Fibroblast of skin of scalp (primary cell): ENCODE data around the gene SYTL5. TPM values are rescaled to one million over a fixed set of nuclear protein-coding genes. Genes with fewer than 3 reads are reported as not detected.
A peak's percentile ranks its signal among the peaks of the same experiment; 100 is the strongest.
"Not testable (repeated sequence)": the region's sequence is repeated elsewhere in the genome, so short reads cannot be mapped to it uniquely, and the experiment has no call there.

Experiments
- DNase-seq: peaks from one replicate; pipeline ENCODE4 v3.0.0-alpha.2; 2013
- polyA plus RNA-seq, 2 experiments: library from polyadenylated mRNA; unstranded; fragments of 120-200 nt; gene quantifications; one replicate each; pipeline ENCODE4 v1.2.1, GENCODE V29; 2013; ENCODE audit not compliant: insufficient read length in 2 of 2

Gene SYTL5
- polyA plus RNA-seq (2013, experiment 1 of 2; ENCODE audit: insufficient read length) = 0.16 TPM
- 0.18 TPM for polyA plus RNA-seq (2013, experiment 2 of 2; ENCODE audit: insufficient read length)

DNA sequence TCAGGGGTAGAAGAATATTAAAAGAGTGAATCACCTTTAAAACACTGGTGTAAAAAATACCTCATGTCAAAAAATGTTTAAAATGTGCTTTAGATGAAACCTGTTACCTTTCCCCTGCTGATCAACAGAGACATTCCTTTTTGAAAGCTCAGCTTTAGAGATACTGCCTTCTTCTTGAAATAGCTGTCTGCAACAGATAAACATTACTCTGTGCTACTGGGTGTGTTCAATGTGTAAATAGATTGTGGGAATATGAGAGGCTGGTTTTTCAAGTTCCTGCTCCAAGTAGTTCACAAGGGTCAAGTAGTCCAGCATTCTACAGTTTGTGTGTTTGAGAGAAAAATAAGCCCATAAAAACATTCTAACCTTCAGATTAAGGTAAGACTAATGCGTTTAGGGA, at the start of gene SYTL5:
Gene SYTL5 (plus strand): TSS at position 263 of the 400 bp plus-strand sequence. CDS start 27,337 bp downstream, outside the sequence.
- DNase-seq = no peak

DNA sequence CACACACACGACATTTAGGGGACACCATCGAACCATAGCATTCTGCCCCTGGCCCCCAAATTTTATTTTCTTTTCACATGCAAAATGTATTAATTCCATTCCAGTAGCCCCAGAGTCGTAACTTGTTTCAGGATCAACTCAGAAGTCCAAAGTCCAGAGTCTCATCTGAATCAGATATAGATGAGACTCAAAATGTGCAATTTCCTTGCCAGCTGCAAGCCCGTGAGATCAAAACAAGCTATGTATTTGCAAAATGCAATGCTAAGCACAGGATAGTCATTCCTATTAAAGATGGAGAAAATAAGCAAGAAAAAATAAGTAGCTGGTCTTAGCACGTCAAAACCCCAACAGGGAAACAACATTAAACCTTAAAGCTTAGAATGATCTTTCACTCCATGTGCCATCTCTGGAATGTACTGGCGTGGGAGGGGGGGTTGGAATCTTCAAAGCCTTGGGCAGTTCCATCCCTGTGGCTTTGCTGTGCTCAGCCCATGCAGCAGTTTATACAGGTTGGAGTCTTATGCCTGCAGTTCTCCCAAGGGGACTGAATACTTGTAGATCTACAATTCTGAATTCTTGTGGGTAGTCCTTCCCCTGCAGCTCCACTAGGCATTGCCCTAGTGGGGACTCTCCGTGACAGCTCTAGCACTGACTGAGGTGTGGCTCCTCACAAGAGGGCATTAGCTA, 47.7 kb upstream of the SYTL5 start:
- DNase-seq = peak; percentile 86

DNA sequence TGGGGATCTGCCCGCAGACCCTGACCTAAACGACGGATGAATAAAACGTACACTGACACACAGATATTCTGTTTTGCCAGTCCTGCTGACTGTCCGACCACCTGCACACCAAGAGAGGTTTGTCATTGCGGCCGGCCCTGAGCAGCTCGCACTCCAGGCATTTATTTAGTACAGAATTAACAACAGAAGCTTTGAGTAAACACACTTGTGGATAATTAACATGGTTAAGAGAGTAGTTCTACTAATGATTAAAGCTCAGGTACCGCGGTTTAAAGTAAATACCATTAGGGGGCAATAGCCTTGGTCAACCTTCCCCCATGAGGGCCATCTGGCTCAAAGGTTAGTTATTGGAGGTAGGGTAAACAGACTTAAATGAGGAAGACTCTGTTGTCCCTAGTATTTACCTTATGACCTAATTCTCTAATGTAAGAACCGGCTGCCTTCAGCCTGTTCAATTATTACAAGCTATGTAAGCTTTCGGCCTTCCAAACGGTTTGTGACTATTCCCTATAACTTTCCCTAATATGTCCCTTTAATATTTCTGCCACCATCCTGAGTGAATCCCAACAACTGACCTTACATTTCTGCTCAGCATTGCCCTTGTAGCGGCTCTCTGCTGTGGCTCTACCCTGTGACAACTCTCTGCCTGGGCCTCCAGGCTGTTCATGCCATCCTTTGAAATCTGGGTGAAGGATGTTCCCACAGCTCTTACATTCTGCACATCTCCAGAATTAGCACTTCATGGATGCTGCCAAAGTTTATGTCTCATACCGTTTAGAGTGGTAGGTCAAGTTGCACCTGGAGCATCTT, 46.9 kb upstream of the SYTL5 start:
- no peak for DNase-seq

GRCh38 chrX:37961118-37961517, 45.2 kb upstream of the SYTL5 start:
- no peak for DNase-seq

DNA sequence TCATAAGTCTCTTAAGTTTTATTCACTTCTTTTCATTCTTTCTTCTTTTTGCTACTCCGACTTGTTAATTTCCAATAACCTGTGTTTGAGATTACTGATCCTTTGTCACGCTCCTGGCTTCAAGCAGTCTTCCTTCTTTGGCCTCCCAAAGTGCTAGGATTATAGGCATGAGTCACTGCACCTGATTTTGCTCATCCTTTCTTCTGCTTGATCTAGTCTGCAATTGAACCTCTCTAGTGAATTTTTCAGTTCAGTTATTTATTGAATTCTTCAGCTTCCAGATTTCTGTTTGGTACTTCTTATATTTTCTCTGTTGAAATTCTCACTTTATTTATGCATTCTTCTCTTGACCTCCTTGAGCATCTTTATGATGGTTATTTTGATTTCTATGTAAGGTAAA, 38.6 kb upstream of the SYTL5 start:
- DNase-seq = no peak

- no peak for DNase-seq
Measured at GRCh38 chrX:37975421-37975820, 30.9 kb upstream of the SYTL5 start.

DNA sequence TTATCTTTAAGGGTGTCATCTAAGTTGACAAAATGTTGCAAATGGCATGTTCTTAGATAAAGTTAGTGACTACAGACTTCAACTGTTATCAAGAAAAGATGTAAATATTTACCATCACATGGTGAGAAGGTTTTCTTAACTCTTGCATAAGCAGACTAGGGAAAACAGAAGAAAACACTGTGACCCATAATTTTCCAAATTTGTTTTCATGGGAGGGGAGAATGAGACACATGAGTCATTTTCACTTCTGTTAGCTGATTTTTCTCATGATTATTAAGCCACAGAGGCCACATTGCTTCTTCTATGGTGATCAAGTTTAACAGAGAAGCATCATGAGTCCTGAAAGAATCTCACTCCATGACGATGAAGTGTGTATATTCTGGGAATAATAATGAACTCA, 30.2 kb upstream of the SYTL5 start:
- no peak for DNase-seq

DNA sequence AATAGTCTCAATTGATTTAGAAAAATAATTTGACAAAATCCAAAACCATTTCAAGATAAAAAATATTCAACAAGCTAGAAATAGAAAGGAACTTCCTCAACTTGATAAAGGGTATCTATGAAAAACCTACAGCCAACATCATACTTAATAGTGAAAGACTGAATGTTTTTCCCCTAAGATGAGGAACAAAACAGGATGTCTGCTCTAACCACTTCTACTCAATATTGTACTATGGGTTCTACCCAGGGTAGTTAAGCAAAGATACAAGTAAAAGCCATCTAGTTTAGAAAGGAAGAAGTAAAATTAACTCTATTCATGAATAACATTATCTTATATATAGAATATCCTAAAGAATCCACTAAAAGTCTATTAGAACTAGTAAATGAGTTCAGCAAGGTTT, 21.5 kb upstream of the SYTL5 start:
- no peak for DNase-seq

DNA sequence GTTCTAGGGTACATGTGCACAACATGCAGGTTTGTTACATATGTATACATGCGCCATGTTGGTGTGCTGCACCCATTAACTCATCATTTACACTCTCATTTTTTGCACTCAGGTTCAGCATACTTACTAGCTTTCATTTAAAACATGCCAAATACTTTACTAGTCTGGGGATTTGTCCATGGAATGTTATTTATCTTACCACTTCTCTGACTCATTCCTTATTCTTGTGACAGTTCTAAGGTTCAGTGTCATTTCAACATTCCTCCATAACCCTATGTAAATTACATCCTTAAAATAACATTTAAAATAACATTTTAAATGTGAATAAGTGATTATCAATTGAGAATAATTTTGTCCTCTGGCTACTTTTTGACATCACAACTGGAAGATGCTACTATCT, 19.5 kb upstream of the SYTL5 start:
- peak; percentile 66 for DNase-seq

DNA sequence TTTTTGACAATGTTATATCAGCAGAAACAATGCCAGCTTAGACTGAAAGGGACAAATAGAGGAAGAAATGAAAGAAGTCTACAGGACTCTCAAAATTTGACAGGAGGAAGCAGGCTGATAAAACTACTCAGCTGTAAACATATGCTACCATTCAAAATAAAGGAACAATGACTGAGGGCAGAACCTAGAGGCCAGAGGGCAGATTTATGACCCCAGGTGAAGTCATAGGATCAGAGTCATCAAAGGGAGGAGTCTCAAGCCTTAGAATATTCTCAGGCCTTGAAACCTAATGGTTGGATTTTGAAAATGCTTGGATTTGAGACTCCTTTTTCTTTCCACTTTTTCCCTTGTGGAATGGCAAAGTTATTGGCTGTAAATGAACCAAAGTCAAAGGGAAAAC, 17.0 kb upstream of the SYTL5 start:
- DNase-seq = no peak

DNA sequence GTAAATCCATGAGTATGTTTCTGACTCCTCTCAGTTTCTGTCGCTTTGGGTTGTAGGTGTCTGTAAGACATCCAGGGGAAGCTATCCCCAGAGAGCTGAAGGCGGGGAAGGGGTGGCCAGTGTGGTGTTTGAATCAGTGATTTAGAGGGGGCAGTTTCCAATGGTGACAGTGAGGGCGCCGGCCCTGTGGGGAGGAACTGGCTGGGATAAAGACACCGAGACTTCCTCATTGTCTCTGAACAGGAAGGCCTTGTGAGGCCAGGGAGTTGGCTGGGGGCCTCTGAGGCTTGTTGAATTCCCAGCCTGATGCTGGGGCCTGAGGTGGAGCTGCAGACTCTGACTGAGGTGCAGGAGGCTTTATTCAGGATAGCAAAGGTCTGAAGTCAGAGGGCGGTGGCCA, 15.1 kb upstream of the SYTL5 start:
- not testable (repeated sequence) for DNase-seq

DNA sequence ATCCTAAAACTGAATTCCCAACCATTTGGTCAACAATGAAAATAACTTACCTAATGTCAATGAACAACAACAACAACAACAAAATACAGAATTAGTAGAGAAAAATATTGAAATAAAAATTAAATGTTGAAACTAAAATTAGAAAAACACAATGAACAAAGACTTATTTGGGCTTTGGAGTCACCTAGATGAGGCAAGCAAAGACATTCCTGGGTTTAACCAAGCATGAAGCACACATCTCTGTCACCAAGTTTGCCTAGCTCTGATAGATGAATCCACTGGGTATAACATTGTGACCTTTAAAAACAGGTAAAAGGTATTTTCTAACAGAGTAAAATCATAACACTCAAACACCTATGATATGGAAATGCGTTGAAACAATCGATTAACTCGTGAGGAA, 13.2 kb upstream of the SYTL5 start:
- no peak for DNase-seq

GRCh38 chrX:37993837-37994619, 12.3 kb upstream of the SYTL5 start:
- DNase-seq = no peak

DNA sequence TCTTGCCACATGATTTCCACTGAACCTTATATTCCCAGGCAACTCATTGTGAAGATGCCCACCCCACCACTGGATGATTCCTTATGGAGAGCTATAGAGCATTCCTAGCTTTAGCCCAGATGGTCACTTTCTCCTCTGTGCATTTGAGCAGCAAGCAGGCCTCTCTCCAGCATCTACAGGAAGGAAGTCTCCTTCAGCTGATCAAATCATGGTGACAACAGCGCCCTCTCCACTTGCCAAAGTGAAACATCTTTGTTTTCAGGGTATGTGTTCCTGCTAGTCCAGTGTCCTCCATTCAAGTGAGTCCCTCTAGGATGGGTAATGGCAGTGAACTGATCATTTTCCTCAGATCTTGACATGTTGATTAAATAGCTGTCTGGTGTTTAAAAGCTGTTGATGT, 10.9 kb upstream of the SYTL5 start:
- DNase-seq = no peak

DNA sequence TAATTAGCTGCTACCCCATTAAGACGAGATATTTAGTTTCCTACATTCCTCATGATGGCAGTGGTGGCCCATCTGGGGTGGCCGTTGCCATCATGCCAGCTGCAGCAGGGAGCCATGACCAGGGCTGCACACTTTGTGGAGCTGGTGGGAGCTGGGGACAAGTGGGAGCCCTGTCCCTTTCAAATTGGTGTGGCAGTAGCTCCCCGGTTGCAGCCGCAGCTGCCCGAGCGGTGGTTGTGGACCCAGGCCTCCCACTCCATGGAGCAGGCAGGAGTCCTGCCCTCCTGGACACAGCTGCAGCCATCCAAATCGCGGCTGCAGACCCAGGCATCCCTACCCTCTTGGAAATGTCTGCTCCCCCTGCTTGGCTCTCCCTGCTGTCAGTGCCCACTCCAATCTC, 9.3 kb upstream of the SYTL5 start:
- DNase-seq = no peak

DNA sequence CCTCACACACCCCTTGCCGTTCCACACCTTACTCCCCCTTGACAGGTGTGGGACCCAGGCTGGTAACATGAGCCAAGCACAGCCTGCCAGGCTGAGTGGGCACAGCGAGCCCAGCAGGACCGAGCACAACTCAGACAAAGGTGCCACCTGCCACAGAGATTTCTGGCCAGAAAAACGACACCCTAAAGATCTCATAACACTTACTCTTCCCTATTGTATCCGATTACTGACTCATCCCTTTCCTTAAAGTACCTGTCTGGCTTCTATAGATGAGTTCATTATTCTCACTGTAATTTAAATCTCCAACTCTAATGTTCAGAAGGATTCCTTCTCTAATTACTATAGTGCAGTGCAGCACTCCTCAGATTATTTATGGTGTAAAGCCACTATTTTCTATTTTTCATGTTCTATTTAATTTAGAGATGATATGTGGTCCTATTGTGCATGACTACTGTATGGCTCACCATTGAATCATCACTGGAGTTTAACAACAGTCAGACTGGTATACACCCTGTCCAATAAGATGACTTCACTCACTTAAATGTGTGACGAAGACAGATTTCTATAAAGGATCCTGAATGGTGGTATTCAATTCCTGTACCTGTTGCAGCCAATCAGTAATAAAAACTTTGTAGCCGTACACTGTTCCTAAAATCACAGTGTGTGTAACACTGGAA, 7.6 kb upstream of the SYTL5 start:
- DNase-seq = peak; percentile 49

DNA sequence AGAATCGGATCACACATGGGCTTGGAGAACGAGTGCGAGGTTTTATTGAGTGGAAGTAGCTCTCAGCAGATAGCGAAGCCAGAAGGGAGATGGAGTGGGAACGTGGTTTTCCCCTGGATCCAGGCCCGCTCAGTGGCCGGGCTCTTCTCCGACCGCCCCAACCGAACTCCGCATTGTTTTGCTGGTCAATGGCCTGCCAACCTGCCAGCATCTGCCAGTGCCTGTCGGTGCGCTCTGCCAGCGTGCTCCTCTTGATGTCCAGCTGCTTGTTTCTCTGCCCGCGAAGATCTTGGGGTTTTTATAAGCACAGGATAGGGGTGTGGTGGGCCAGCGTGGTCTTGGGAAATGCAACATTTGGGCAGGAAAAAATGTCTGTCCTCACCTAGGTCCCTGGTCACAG, 5.6 kb upstream of the SYTL5 start:
- DNase-seq = no peak

DNA sequence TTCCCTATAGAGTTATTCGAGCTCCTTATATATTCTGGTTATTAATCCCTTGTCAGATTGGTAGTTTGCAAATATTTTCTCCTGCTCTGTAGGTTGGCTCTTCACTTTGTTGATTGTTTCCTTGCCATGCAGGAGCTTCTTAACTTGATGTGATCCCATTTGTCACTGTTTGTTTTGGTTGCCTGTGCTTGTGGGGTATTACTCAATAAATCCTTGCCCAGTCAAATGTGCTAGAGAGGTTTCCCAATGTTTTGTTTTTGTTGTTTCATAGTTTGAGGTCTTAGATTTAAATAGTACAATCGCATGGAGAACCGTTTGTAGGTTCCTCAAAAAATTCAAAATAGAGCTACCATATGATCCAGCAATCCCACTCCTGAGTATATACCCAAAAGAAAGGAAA, 2.3 kb upstream of the SYTL5 start:
- no peak for DNase-seq

DNA sequence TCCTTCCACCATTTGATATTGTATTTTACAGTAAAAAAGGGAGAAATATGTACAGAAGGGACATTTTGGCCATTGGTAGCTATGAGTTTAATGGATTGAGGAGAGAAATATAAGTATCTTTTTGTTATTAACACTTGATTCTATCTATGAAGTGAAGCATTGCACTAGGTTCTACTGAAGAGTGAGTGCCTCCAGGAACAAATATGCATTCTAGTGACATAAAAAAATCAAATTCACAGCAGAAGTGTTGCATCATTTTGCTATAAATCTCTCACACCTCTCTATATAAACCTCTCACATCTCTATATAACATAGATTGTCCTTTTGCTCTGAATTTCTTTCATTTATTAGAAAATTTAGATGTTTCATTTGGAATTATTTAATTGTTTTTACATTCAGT, 425 bp downstream of the SYTL5 start:
- DNase-seq = no peak

DNA sequence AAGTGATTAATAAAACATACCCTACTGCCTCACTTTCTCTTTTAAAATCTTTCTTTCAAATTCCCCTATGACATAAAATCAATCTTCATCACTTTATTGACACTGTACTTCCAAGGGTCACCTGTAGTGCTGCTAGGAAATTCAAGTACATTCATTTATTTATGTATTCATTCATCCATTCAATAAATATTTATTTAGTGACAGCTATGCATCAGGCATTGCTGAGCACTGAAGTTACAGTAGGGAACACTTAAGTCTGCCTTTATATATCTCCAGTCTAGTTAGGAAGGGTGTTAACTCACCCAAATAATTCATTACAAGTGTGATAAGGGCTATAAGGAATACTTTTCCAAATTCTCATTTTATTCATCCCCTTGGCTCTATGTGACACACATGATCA, 2.3 kb downstream of the SYTL5 start:
- no peak for DNase-seq

DNA sequence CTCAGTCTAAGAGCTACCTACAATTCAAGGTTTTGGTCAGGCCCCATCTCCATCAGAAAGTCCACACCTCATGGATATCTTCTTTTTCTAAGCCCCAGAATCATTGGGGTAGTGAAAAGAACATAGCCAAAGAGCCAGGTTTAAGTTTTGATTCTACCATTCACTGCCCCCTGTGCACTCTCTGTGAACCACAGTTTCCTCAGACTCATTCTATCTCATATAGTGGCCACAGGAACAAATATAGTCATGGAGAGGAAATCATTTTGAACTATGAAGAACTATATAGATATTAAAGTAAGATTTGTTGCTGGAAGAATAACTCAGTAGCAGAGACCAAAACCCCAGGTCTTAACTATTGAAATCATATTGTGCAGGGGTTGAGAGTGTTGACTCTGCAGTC, 3.3 kb downstream of the SYTL5 start:
- no peak for DNase-seq

GRCh38 chrX:38018766-38019425, 12.5 kb downstream of the SYTL5 start:
- DNase-seq = peak; percentile 25
